Panc1 (cell line): ENCODE data around the gene LRMDA.

Experiments
- POLR2AphosphoS5 ChIP-seq: IDR thresholded peaks from 2 replicates; pipeline ENCODE4 v1.6.1; 2012; ENCODE audit warnings: mild to moderate bottlenecking, low read depth, low read length, moderate library complexity
- TCF7L2 ChIP-seq: IDR thresholded peaks from 2 replicates; pipeline ENCODE4 v1.6.1; 2011; ENCODE audit warnings: mild to moderate bottlenecking, low read depth, low read length, inconsistent platforms
- TF ChIP-seq, protein P1 (sequence below): fragments of 450-650 bp; IDR thresholded peaks from 2 replicates; pipeline ENCODE4 v1.5.1; 2017; ENCODE audit warnings: mild to moderate bottlenecking
- TF ChIP-seq, protein P2 (sequence below), 2 experiments: IDR thresholded peaks; 2 replicates each; pipeline ENCODE4 v1.6.1; 2011 to 2012; ENCODE audit warnings: low read depth in 2 of 2, control low read depth in 1 of 2, low read length in 1 of 2, mild to moderate bottlenecking in 1 of 2, moderate library complexity in 1 of 2; ENCODE audit not compliant: insufficient read depth in 1 of 2

DNA sequence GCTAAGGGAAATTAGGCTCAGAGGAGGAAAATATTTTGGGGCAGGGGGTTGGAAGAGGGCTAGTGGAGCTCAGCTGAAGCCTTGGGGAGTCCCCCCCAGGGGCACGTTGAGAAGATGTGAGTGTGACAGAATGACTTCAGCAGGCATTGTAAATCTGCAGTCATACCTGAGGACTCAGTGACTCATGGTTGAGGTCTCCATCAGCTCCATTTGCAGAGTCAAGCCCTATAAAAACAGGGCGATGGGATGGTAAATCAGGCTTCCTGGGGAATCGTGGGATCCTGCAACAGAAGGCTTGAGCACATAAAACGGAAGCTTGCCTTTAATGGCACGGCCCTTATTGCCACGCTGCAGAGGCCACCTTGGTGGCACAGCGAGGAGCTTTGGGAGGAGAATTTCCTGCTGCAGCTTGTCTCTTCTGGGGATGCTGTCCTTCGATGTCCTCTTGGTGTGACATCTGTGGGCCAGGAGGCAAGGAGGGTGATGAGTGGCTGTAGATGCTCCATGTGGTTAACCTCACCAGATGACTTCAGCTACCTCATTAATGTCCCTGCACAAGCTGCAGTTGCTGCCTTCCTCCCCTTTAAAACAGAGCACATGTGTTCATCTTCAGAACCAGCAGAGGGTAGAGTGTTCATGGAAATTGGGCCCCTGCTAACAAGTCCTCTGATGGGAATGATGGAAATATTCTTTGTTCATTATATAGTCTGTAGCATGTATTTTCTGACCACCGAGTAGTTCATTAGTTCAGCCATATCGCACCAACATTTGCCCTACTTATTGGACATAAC, 285.9 kb downstream of the LRMDA start:
- TF ChIP-seq, protein P1, sequence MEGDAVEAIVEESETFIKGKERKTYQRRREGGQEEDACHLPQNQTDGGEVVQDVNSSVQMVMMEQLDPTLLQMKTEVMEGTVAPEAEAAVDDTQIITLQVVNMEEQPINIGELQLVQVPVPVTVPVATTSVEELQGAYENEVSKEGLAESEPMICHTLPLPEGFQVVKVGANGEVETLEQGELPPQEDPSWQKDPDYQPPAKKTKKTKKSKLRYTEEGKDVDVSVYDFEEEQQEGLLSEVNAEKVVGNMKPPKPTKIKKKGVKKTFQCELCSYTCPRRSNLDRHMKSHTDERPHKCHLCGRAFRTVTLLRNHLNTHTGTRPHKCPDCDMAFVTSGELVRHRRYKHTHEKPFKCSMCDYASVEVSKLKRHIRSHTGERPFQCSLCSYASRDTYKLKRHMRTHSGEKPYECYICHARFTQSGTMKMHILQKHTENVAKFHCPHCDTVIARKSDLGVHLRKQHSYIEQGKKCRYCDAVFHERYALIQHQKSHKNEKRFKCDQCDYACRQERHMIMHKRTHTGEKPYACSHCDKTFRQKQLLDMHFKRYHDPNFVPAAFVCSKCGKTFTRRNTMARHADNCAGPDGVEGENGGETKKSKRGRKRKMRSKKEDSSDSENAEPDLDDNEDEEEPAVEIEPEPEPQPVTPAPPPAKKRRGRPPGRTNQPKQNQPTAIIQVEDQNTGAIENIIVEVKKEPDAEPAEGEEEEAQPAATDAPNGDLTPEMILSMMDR, result no peak
- no peak for TF ChIP-seq POLR2AphosphoS5
- TF ChIP-seq TCF7L2, result no peak
- TF ChIP-seq, protein P2, sequence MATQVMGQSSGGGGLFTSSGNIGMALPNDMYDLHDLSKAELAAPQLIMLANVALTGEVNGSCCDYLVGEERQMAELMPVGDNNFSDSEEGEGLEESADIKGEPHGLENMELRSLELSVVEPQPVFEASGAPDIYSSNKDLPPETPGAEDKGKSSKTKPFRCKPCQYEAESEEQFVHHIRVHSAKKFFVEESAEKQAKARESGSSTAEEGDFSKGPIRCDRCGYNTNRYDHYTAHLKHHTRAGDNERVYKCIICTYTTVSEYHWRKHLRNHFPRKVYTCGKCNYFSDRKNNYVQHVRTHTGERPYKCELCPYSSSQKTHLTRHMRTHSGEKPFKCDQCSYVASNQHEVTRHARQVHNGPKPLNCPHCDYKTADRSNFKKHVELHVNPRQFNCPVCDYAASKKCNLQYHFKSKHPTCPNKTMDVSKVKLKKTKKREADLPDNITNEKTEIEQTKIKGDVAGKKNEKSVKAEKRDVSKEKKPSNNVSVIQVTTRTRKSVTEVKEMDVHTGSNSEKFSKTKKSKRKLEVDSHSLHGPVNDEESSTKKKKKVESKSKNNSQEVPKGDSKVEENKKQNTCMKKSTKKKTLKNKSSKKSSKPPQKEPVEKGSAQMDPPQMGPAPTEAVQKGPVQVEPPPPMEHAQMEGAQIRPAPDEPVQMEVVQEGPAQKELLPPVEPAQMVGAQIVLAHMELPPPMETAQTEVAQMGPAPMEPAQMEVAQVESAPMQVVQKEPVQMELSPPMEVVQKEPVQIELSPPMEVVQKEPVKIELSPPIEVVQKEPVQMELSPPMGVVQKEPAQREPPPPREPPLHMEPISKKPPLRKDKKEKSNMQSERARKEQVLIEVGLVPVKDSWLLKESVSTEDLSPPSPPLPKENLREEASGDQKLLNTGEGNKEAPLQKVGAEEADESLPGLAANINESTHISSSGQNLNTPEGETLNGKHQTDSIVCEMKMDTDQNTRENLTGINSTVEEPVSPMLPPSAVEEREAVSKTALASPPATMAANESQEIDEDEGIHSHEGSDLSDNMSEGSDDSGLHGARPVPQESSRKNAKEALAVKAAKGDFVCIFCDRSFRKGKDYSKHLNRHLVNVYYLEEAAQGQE (IDR thresholded peaks at IDR 0.05; ENCODE audit: insufficient read depth in 1 of 2, low read depth in 2 of 2, low read length in 1 of 2), result no peak
